Upper lobe of right lung (tissue), 1 donor: ENCODE results near the gene YDJC. TPM values are rescaled to one million over a fixed set of nuclear protein-coding genes. Genes with fewer than 3 reads are reported as not detected.

Source experiments
- ATAC-seq: fragments of 200-7000 bp; cut with Tn5 transposase; one replicate; pipeline ENCODE4 v1.9.1; 2020; ENCODE audit warnings: mild to moderate bottlenecking, moderate library complexity
- DNase-seq: peaks from one replicate; pipeline ENCODE4 v3.0.0-alpha.2; 2020
- H3K27ac ChIP-seq: fragments of 200-600 bp; one replicate; pipeline ENCODE4 v1.8.0; 2022
- H3K27me3 ChIP-seq: fragments of 200-600 bp; one replicate; pipeline ENCODE4 v1.8.0; 2022; ENCODE audit warnings: mild to moderate bottlenecking
- H3K36me3 ChIP-seq: fragments of 200-600 bp; one replicate; pipeline ENCODE4 v1.8.0; 2022
- H3K4me1 ChIP-seq: fragments of 200-600 bp; one replicate; pipeline ENCODE4 v1.8.0; 2022
- H3K4me3 ChIP-seq: fragments of 200-600 bp; one replicate; pipeline ENCODE4 v1.8.0; 2022; ENCODE audit warnings: mild to moderate bottlenecking
- H3K9me3 ChIP-seq: fragments of 200-600 bp; one replicate; pipeline ENCODE4 v1.8.0; 2022
- CTCF ChIP-seq: fragments of 200-600 bp; IDR thresholded peaks from one replicate; pipeline ENCODE4 v1.8.0; 2022; ENCODE audit warnings: antibody characterized with exemption
- intact Hi-C: fragments of 100-400 bp; cut with DNase I; formaldehyde crosslinking; loops from one replicate; pipeline ENCODE4 v1.11.0; 2022
- total RNA-seq: library from RNA; stranded (reverse); fragmentation: NEBNext Ultra II Directional; extraction: Animal tissue kit (Norgen Biotek cat#: 25700); gene quantifications from one replicate; pipeline ENCODE4 v1.2.1, GENCODE V29; 2021
- donor health status: DM: no; HTN: yes; CAD: no; lungs with severe emphysema.

YDJC gene
- total RNA-seq, 1 donor from 2014 or later, result 13.9 TPM

- peaks cover 57% of the 10 kb centered on the region for H3K36me3 ChIP-seq
- H3K27me3 ChIP-seq, result no peaks in the 10 kb centered on the region
- ATAC-seq (no peak), DNase-seq (no peak)
- intact Hi-C loops, result no loop called here
- no peak overlapping the region for H3K27ac ChIP-seq
- H3K9me3 ChIP-seq, result no peaks in the 10 kb centered on the region
- H3K4me1 ChIP-seq, result no peaks in the 10 kb centered on the region
- no peak overlapping the region for H3K4me3 ChIP-seq
- TF ChIP-seq CTCF, result no peak
These were observed 43.9 kb upstream of the YDJC start for GRCh38 chr22:21673534-21674321.

- H3K27ac ChIP-seq, result no peak overlapping the region
- H3K27me3 ChIP-seq, result no peaks in the 10 kb centered on the region
- intact Hi-C loops, result no loop called here
- H3K36me3 ChIP-seq, result peaks cover 57% of the 10 kb centered on the region
- H3K4me3 ChIP-seq, result no peak overlapping the region
- TF ChIP-seq CTCF, result no peak
- H3K9me3 ChIP-seq, result no peaks in the 10 kb centered on the region
- peaks cover 2% of the 10 kb centered on the region for H3K4me1 ChIP-seq
- no peak for DNase-seq
- ATAC-seq, result no peak
These were observed 42.3 kb upstream of the YDJC start for GRCh38 chr22:21672107-21672629.

- Histone ChIP-seq H3K27ac (no peak overlapping the region), H3K9me3 (no peaks in the 10 kb centered on the region), H3K27me3 (no peaks in the 10 kb centered on the region), H3K4me3 (no peak overlapping the region), H3K36me3 (peaks cover 38% of the 10 kb centered on the region), H3K4me1 (peaks cover 2% of the 10 kb centered on the region)
- no peak for TF ChIP-seq CTCF
- no peak for DNase-seq
- no peak for ATAC-seq
- intact Hi-C loops, result no loop called here
These were observed 39.2 kb upstream of the YDJC start for GRCh38 chr22:21669026-21669425.

GRCh38 chr22:21666786-21667185 is 37.0 kb upstream of the YDJC start:
- TF ChIP-seq CTCF, result no peak
- H3K4me1 ChIP-seq, result peaks cover 2% of the 10 kb centered on the region
- no peak for ATAC-seq
- DNase-seq, result no peak
- H3K27ac ChIP-seq, result peak overlapping the region; percentile 94
- intact Hi-C loops, result no loop called here
- H3K36me3 ChIP-seq, result peaks cover 16% of the 10 kb centered on the region
- peak overlapping the region; percentile 82 for H3K4me3 ChIP-seq
- no peaks in the 10 kb centered on the region for H3K9me3 ChIP-seq
- no peaks in the 10 kb centered on the region for H3K27me3 ChIP-seq

- H3K4me1 ChIP-seq, result peaks cover 2% of the 10 kb centered on the region
- peak overlapping the region; percentile 94 for H3K27ac ChIP-seq
- ATAC-seq, result no peak
- TF ChIP-seq CTCF, result no peak
- no peaks in the 10 kb centered on the region for H3K27me3 ChIP-seq
- intact Hi-C loops, result no loop called here
- no peaks in the 10 kb centered on the region for H3K9me3 ChIP-seq
- peak overlapping the region; percentile 82 for H3K4me3 ChIP-seq
- DNase-seq, result no peak
- peaks cover under 1% of the 10 kb centered on the region for H3K36me3 ChIP-seq
These were observed 35.4 kb upstream of the YDJC start for GRCh38 chr22:21665047-21665851.
